ENCODE data around the gene TERT. TPM values are rescaled to one million over a fixed set of nuclear protein-coding genes. Genes with fewer than 3 reads are reported as not detected.

Gene TERT
- polyA plus RNA-seq, 1 experiment = not detected

DNA sequence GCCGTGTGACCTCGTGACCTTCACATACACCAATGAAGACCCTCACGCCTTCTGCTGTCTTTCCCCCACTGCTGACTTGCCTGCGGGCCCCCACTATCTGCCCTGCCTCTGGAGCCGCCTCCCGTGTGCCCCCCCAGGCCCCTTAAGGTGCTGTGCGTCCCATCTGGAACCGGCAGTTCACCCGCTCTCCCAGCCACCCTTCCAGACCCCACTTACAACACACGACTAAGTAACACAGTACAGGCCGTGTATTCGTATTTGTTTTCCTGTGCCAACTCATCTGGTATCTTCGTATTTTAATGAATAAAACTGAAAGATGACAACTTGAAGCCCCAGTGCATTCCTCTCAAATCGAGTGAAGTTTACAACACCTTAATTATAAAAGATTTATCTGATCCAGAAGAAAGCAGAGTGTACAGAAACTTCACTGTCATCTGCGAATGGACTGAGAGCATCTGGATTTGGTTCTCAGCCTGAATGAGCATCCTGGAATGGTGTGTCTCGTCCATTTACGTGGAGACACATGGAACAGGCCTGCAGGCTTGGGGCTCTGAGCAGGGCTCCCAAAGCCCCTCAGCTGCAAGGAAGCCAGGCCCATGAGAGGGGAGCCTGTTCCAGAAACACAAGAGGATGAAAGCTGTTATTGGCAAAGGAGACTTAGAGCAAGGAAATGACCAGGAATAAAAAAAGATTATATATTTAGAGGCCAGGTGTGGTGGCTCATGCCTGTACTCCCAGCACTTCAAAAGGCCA is 21.9 kb upstream of the TERT start:
- CTCF ChIA-PET = interaction anchor here (0.7 to 1.3 kb wide), 2 partner anchors 200 to 328 kb away, joined by 3 to 4 read pairs; no protein-coding TSS in a partner anchor
- DNase-seq (ENCODE audit: low read depth) = no peak
- H3K36me3 ChIP-seq (ENCODE audit: control insufficient read depth, insufficient read depth, low read length) = peaks cover 25% of the 10 kb centered on the region
- peaks cover 2% of the 10 kb centered on the region for H3K27me3 ChIP-seq (ENCODE audit: control insufficient read depth, insufficient read depth, low read length)
- POLR2A ChIA-PET = no interaction called here
- TF ChIP-seq, protein P1, sequence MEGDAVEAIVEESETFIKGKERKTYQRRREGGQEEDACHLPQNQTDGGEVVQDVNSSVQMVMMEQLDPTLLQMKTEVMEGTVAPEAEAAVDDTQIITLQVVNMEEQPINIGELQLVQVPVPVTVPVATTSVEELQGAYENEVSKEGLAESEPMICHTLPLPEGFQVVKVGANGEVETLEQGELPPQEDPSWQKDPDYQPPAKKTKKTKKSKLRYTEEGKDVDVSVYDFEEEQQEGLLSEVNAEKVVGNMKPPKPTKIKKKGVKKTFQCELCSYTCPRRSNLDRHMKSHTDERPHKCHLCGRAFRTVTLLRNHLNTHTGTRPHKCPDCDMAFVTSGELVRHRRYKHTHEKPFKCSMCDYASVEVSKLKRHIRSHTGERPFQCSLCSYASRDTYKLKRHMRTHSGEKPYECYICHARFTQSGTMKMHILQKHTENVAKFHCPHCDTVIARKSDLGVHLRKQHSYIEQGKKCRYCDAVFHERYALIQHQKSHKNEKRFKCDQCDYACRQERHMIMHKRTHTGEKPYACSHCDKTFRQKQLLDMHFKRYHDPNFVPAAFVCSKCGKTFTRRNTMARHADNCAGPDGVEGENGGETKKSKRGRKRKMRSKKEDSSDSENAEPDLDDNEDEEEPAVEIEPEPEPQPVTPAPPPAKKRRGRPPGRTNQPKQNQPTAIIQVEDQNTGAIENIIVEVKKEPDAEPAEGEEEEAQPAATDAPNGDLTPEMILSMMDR (IDR thresholded peaks at IDR 0.05; ENCODE audit: insufficient read depth, low read depth, low read length) = no peak
- no peak overlapping the region for H3K4me3 ChIP-seq (ENCODE audit: low read depth, low read length)

GRCh38 chr5:1315709-1316587 is 21.1 kb upstream of the TERT start:
- TF ChIP-seq, protein P1 (IDR thresholded peaks at IDR 0.05; ENCODE audit: insufficient read depth, low read depth, low read length) = no peak
- POLR2A ChIA-PET = no interaction called here
- no peak for DNase-seq (ENCODE audit: low read depth)
- H3K27me3 ChIP-seq (ENCODE audit: control insufficient read depth, insufficient read depth, low read length) = peaks cover 2% of the 10 kb centered on the region
- CTCF ChIA-PET = interaction anchor here (0.6 to 1.3 kb wide), 2 partner anchors 329 to 337 kb away, joined by 4 read pairs; no protein-coding TSS in a partner anchor
- peaks cover 20% of the 10 kb centered on the region for H3K36me3 ChIP-seq (ENCODE audit: control insufficient read depth, insufficient read depth, low read length)
- H3K4me3 ChIP-seq (ENCODE audit: low read depth, low read length) = no peak overlapping the region

DNA sequence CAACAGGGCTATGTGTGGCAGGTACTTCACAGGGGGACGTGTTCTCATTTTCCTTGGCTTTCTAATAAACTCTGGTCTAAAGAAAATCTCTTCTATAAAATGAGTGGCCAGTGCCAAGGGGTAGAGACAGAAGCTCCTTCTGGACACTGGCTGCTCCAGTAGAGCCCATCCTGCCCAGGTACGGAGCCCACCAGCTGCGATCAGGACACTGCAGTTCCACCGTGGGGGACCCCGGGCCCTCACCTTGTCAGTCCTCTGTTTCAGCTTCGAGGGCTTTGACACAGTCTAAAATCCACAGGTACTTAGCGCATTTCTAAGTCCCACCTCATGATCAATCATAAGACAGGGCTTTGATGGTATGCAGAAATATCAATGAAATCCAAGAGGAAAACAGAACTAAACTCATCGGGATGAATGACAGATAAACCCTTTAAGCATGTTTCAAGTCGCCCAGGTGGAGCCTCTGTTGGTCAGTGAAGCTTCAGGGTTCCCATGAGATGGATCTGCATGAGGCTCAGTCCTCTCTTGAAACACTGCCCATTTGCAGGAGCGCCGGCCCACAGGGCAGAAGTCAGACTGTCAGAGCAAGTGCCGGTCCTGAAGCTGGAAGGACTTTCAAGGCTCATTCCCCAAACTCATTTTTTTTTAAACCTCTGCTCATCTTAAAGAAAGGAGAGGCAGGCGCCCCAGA is 20.3 kb upstream of the TERT start:
- ChIA-PET CTCF (interaction anchor here (1.3 kb wide), 1 partner anchor 330 kb away, joined by 4 read pairs; no protein-coding TSS in a partner anchor), POLR2A (no interaction called here)
- TF ChIP-seq, protein P1 (IDR thresholded peaks at IDR 0.05; ENCODE audit: insufficient read depth, low read depth, low read length) = no peak
- Histone ChIP-seq H3K27me3 (ENCODE audit: control insufficient read depth, insufficient read depth, low read length) (peaks cover 4% of the 10 kb centered on the region), H3K4me3 (ENCODE audit: low read depth, low read length) (no peak overlapping the region), H3K36me3 (ENCODE audit: control insufficient read depth, insufficient read depth, low read length) (peaks cover 17% of the 10 kb centered on the region)
- no peak for DNase-seq (ENCODE audit: low read depth)

DNA sequence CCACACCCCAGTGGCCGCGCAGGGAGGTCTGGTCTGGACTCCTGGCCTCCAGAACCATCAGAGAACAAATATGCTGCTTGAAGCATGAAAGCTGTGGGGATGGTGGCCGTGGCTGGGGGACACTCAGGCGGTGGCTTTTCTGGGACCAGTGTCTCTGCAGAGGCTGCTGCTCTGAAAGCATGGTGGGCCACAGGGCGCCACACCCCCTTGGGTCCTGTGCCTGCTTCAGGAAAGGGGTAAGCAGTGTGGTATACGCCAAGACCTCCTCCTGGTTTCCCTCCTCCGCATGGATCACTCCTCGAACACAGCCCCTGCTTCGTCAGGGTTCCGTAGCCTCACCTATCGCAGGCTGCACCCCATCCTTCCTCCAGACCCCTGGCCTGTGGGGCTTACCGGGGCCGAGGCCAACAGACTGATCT is 19.7 kb upstream of the TERT start:
- H3K4me3 ChIP-seq (ENCODE audit: low read depth, low read length) = no peak overlapping the region
- CTCF ChIA-PET = no interaction called here
- H3K27me3 ChIP-seq (ENCODE audit: control insufficient read depth, insufficient read depth, low read length) = peaks cover 4% of the 10 kb centered on the region
- TF ChIP-seq, protein P1 (IDR thresholded peaks at IDR 0.05; ENCODE audit: insufficient read depth, low read depth, low read length) = no peak
- no peak for DNase-seq (ENCODE audit: low read depth)
- peaks cover 14% of the 10 kb centered on the region for H3K36me3 ChIP-seq (ENCODE audit: control insufficient read depth, insufficient read depth, low read length)
- POLR2A ChIA-PET = no interaction called here

All from BJ (cell line).